NCI-H1930 (cell line): ENCODE measurements around the gene DCPS.
"Not testable (repeated sequence)": the region's sequence is repeated elsewhere in the genome, so short reads cannot be mapped to it uniquely, and the experiment has no call there.

Source experiments
- DNase-seq, 2 experiments: peaks; one replicate each; lab custom pipeline; 2025; lab: John Stamatoyannopoulos, UW

The DCPS gene

GRCh38 chr11:126362879-126363655 is 59.2 kb downstream of the DCPS start:
- DNase-seq = no peak

DNA sequence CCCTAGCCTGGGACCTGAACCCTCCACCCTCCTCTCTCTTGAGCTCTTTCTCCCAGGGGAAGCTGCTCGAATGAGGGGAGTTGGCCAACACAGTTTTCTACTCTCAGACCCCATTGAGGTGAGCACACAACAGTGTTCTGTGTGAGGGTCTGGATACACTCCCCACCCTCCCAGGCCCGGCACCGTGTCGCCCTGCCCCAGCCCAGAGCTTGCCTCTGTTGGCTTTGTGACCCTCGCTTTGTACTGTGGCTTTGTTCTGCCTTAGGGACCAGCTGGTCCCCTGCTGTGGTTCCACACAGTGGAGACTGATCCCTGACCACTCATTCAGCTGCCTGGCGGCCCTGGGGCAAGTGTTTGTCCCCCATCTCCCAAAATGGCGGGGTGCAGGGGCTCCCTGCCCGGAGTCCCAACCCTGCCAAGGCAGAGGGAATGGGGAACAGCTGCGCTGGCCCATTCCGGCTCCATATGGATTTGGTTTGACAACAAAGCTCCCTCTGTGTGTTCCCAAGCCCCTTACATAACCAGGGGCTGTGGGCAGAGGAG is 59.9 kb downstream of the DCPS start:
- DNase-seq = no peak

DNA sequence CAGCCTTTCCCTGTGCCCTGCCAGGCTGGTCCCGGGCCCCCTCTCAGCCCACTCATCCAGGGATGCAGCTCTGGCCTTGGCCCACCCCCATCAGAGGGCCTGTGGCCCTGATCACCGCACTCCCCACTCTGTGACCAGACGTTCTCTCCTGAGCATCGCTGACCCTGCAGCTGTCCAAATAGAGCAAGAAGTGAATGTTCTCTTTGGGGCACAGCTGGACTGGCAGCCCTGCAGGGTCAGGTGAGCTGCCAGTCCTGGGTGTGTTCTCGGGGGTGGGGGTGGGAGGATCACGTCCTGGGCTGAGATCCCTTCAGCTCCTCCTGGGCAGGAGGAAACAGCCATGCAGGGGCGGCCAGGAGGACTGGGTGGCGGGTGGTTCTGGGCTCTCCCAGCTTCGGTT is 60.9 kb downstream of the DCPS start:
- not testable (repeated sequence) for DNase-seq

DNA sequence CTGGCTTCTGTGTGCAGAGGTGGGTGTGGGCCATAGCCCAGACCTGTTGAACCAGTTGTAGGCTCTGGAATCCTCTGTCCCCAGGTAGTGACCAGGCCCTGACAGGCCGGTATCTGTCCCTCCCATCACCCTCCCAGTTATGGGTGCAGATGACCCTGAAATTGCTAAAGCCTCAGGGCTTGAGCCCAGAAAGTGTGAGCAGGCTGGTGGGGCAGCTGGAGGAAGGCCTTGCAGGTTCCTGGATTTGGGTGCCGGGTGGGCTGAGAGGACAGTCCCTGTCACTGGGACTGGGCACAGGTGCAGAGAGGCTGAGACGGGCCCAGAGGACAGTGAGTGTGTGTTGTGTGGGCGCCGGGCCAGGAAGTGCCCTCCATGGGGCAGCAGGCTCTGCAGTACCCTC is 61.6 kb downstream of the DCPS start:
- not testable (repeated sequence) for DNase-seq

GRCh38 chr11:126366064-126366822 is 62.4 kb downstream of the DCPS start:
- no peak for DNase-seq

- not testable (repeated sequence) for DNase-seq
Measured at GRCh38 chr11:126366823-126367654, 63.2 kb downstream of the DCPS start.

DNA sequence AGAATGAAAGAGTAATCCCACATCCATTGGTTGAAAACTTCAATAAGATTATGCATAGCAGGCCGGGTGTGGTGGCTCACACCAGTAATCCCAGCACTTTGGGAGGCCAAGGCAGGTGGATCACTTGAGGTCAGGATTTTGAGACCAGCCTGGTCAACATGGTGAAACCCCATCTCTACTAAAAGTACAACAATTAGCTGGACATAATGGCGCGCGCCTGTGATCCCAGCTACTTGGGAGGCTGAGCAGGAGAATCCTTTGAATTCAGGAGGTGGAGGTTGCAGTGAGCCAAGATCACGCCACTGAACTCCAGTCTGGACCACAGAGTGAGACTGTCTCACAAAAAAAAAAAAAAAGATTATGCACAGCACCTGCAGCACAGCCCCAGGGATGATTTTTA is 63.9 kb downstream of the DCPS start:
- DNase-seq = not testable (repeated sequence)

DNA sequence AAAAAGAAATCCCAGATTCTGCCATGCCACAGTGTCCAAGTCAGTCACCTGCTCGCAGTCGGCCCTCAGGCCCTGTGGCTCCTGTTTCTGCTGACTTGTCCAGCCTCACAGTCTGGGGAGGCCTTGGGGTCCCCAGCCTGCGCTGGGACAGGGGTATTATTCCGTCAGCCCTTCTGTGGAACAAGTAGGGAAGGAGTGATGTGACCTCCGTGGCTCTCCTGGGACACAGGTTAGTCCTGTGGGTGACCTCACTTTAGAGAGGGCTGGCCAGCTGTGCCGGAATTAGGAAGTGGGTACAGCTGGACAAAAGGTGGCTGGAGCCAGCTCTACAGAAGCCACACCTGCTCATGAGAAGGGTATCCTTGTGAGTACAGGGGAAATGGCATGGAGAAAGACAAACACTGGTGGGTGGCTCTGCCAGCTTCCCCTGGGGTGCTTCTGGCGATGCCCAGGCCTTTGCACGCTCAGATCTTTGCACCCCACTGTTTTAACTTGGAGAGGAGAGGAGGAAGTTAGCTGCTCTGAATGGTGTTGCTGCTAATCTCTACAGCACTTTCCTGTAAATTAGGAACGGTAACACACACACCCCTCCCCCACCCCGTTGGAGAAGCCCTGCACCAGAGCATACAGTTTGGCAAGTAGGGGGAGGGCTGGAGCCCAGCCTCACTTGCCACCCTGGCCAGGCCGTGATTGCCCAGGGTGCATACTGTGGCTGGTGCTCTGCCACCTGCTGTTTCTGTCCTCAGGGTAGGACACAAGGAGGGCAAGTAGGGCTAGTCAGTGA is 64.7 kb downstream of the DCPS start:
- DNase-seq = not testable (repeated sequence)

GRCh38 chr11:126370016-126370415 is 66.2 kb downstream of the DCPS start:
- DNase-seq = no peak

GRCh38 chr11:126371595-126371994 is 67.7 kb downstream of the DCPS start:
- no peak for DNase-seq

GRCh38 chr11:126373389-126374066 is 69.7 kb downstream of the DCPS start:
- not testable (repeated sequence) for DNase-seq

DNA sequence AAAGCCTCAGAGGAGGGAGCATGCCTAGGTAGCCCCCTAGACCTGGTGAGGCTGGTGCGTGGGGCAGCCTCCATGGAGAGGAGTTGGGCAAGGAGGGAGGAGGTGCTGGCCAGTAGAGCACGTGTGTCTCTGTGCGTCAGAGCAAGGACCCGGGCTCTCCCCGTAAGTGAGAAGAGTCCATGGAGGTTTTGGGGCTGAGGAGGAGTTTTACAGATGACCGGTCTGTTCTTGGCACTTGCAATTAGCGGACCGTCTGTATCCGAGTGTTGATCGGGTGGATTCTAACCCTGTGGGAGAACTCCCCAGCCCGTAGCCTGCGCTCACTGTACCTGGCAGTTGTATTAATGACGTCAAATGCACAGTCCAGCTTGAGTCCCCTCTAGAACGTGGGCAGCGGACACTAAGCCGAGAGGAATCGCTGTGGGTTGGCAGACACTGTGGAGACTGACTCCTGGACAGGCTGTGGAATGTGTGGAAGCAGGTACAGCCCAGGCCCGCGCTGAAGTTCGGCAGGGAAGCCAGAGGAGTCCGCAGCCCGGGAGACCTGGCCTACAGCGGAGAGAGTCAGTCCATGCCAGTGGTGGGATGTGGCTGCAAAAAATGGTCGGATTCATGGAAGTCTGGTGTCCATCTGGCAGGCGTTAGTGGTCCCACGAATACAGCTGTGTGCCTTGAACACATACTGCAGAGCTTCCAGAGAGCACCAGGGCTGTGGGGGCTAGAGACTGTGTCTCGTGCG is 70.9 kb downstream of the DCPS start:
- DNase-seq = not testable (repeated sequence)

GRCh38 chr11:126375726-126376125 is 71.9 kb downstream of the DCPS start:
- DNase-seq = no peak

- DNase-seq = no peak
Measured at GRCh38 chr11:126378763-126379162, 74.9 kb downstream of the DCPS start.

GRCh38 chr11:126380909-126381308 is 77.0 kb downstream of the DCPS start:
- no peak for DNase-seq

DNA sequence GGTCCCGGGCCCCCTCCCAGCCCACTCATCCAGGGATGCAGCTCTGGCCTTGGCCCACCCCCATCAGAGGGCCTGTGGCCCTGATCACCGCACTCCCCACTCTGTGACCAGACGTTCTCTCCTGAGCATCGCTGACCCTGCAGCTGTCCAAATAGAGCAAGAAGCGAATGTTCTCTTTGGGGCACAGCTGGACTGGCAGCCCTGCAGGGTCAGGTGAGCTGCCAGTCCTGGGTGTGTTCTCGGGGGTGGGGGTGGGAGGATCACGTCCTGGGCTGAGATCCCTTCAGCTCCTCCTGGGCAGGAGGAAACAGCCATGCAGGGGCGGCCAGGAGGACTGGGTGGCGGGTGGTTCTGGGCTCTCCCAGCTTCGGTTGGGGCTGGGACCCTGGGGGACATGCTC is 78.1 kb downstream of the DCPS start:
- not testable (repeated sequence) for DNase-seq

DNA sequence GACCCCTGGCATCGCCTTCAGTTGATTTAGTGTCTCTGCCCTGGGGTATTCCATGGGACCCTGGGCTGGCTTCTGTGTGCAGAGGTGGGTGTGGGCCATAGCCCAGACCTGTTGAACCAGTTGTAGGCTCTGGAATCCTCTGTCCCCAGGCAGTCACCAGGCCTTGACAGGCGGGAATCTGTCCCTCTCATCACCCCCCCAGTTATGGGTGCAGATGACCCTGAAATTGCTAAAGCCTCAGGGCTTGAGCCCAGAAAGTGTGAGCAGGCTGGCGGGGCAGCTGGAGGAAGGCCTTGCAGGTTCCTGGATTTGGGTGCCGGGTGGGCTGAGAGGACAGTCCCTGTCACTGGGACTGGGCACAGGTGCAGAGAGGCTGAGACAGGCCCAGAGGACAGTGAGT is 78.8 kb downstream of the DCPS start:
- DNase-seq = not testable (repeated sequence)

DNA sequence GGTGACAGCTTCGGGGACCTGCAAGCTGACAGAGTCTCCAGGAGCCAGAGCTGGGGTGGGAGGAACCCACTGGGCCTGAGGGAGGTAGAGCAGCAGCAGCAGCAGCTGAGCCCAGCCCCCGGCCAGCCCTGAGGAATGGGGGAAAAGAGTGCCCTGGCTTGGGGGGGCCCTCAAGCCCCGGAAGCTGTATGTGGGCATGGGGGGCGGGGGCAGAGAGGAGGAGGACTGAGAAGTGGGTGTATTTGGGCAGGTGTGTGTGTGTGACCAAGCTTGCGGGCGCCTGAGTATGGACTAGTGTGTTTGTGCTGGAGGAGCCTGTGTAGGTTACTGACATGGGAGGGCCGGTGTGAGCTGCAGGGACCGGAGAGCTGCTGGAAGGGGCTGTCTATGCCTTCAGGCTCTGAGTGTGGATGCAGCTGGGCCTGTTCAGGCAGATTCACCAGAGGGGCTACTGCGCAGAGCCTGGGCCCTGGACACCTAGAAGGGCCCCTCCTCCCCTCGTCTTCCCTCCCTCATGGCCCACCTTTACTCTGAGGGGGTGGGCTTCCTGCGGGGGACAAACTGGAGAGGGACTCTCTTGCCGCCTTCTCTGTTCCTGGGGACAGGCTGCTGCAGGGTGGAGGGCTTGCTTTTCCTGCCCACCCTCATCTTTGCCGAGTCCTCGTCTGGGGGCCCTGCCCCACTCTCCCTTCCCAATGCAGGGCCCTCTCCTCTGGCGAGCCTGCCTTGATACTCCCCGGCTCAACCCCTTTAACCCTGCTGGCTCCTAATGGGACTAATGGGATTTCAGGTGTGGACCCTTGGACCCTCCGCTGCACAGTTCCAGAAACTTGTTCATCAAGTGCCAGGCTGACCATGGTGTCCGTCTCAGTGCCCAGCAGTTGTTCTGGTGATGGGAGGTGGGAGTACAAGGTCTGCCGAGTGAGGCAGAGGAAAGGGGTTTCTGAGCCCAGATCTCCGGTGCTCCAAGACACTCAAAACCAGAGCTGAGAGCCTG is 79.8 kb downstream of the DCPS start:
- DNase-seq = no peak
